T-helper 1 cell treated with Interleukin-12 subunit alpha and Interleukin-12 subunit beta and Interleukin-4 antibody, amounts not matched to agents 30 ng/mL and 1 ng/mL, for 36 hours (primary cell): ENCODE results near the gene PAF1. TPM values are rescaled to one million over a fixed set of nuclear protein-coding genes. Genes with fewer than 3 reads are reported as not detected.

Source experiments
- intact Hi-C: fragments of 100-400 bp; cut with micrococcal nuclease; formaldehyde crosslinking; loops from one replicate; pipeline ENCODE4 v1.15.1; 2024
- total RNA-seq: library from RNA; stranded (reverse); gene quantifications from 2 replicates; pipeline ENCODE4 v1.2.3, GENCODE V29; 2022

The PAF1 gene
- total RNA-seq, 1 donor from 2014 or later = 42.7 TPM

DNA sequence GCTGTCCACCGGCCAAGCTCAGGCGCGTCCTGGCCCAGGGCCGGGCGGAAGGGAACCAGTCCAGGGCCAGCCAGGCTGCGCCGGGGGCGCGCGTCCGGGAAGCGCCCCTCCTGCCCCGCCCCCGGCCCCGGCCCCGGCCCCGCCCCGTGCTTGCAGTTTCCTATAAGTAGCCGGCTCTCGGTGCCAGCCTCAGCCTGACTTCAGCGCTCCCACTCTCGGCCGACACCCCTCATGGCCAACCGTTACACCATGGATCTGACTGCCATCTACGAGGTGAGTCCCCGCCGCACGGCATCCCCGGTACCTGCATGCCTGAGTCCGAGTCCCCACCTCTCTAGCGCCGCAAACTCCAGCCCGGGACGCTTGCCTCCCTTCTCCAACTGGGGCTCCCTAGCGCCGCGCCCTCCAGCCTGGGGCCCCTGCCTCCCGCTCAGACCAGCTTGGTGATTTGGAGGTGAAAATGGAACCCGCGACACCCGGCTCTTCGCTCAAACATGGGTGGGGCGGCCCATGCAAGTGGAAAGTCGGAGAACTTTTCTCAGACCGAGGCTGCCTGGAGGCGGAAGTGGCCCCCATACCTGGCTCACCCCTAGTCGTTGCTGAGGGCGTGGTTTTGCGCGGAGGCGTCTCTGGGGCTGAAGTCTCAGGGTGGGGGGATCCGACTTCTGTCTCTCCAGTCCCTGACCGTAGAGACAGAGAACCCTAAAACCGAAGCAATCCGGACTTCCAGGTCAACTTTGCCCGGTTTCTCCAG is 15.9 kb upstream of the PAF1 start, which contains the start of gene ZFP36:
TSS of gene ZFP36 (plus strand) at position 192 of the 754 bp plus-strand sequence. CDS start at position 250, 58 bp downstream.
- intact Hi-C loops = loop anchor here (1.0 kb wide), 1 partner anchor 66 kb away; no protein-coding TSS in a partner anchor

- intact Hi-C loops = no loop called here
Observed at GRCh38 chr19:39405958-39406655, 15.2 kb upstream of the PAF1 start.

- intact Hi-C loops = no loop called here
Observed at GRCh38 chr19:39405261-39405957, 14.5 kb upstream of the PAF1 start.

GRCh38 chr19:39403331-39404312 is 12.7 kb upstream of the PAF1 start:
- intact Hi-C loops = no loop called here

DNA sequence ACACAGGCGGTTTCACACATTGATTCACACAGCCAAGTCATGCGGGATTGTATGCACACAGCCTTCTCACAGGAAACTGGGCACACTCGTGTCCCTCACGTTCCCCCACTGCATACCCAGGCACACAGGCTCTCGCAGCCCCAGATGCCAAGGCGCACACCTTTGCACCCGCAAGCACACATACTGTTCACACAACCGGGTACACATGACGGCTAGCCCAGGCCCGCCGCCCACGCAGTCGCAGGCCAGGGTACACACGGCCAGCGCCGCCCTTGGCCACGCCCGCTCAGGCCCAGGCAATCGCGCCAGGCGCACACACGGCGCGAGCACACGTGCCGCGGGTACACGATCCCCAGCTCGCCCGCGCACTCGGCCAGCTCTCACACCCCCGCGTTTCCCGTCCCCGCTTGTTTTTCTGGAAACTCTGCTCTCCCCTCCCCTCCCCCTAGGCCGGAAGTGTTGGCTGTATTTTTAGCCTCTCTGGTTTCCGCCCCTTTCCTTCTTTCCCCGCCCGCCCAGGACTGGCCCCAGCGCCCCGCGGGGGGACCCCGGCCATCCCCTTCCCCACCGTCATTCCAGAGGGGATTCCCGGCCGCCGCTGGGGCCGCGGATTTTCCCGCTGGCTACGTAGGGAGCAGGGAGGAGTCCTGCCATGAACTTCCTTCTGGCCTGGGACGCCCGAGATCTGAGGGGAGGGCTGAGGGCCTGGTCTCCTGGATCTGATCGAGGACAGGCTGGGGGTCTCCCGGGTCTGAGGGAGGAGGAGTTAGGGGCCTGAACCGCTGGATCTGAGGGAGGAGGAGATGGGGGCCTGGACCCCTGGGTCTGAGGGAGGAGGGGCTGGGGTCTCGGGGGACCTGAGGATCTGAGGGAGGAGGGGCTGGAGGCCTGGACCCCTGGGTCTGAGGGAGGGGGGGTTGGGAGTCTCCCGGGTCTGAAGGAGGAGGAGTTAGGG is 11.7 kb upstream of the PAF1 start:
- intact Hi-C loops = loop anchor here (1.0 kb wide), 1 partner anchor 11 kb away; the partner anchor contains the start of genes MED29 and PAF1

DNA sequence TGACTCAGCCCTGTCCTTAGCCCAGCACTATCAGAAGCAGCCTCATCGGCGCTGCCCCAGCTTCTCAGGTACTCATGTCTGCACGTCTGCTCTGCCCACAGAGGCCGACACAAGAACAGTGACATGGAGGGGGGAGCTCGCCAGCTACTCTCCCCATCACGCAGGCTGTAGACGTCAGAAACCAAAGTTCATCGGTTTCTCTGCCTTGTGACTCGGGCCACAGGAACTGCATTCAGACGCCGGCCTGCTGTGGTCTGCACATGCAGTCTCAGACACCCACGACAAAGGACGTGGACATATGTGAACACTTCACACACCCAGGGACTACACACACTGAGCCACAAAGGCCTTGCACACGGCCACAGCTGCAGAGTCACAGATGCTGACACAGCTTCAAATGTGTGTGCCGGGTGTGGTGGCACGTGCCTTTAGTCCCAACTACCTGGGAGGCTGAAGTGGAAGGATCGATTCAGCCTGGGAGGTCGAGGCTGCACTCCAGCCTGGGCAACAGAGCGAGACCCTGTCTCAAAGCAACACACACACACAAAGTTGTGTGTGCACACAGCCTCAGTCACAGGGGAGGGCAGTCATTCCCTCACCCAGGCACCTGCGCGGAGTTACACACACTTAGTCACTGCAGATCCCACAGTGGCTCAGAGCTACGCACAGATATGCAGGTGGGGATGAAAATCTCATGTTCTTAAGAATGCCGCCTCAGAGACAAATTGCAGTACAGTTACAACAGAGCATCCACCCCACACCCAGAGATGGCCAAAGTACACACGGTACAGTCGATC is 10.8 kb upstream of the PAF1 start:
- intact Hi-C loops = loop anchor here (1.0 kb wide), 1 partner anchor 10 kb away; the partner anchor contains the start of genes MED29 and PAF1

- intact Hi-C loops = no loop called here
Observed at GRCh38 chr19:39401070-39401548, 10.2 kb upstream of the PAF1 start.

DNA sequence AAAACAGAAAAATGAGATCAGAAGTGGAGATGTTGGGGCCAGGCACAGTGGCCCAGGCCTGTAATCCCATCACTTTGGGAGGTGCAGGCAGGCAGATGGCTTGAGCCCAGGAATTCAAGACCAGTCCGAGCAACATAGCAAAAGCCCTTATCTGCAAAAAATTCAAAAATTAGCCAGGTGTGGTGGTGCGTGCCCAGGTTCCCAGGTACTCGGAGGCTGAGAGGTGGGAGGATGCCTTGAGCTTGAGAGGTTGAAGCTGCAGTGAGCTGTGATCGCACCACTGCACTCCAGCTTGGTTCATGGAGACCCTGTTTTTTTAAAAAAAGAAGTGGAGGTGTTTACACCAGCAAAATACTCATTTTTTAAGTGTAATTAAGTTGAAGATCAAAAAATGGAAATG is 9.2 kb upstream of the PAF1 start:
- intact Hi-C loops = no loop called here

DNA sequence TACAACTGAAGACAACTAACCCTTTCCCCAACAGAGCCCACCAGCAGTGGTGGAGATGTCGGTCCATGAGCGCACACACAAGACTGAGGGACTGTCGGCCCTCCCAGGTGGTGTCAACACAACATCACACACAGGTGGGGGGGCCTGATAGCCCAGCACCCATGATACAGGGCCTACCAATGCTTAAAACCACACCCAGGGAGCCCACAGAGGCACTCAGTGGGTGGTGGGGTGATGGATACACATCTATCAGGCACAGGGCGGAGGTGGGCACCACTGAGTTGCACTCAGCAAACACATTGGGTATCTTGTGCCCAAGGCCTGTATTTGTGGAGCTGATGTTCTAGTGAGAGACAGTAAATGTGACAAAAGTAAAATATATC is 8.8 kb upstream of the PAF1 start:
- intact Hi-C loops = no loop called here

GRCh38 chr19:39398297-39398864 is 7.5 kb upstream of the PAF1 start:
- intact Hi-C loops = no loop called here

DNA sequence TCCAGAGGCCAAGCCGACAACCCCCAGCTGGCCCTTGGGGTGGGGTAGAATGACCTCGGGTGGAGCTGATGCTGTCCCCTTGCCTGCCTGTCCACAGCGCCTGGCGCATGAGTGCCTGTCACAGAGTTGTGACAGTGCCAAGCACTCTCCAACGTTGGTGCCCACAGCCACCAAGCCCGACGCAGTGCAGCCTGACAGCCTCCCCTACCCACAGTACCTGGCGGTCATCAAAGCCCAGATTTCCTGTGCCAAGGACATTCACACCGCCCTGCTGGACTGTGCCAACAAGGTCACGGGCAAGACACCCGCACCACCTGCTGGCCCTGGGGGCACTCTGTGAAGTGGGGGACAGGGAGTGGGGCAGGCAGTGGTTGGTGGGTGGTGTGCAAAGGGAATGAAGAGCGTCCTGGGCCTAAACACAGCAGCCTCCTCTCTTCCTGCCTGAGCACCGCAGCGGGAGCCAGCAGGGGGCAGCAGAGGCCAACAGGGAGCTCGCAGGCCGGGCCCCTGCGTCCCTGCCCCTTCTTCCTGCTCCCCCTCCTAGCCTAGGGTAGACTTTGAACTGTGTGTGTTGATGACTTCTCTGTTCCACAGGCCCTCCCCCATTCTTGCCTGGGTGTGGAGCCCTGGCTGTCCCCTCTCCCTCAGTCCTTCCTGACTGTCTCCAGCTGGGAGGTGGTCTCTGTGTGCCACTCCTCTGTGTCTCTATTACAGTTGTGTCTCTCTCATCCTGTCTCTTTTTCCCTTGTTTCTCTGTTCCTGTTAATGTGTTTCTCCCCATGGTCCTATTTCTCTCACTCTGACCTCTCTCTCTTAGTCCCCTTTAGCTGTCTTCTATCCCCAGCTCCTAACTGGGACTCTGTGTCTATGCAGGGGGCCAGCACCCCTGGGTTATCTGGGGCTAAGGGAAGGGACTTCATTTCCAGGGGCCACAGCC is 6.7 kb upstream of the PAF1 start:
- intact Hi-C loops = loop anchor here (1.0 kb wide), 3 partner anchors 14 to 185 kb away; no protein-coding TSS in a partner anchor

DNA sequence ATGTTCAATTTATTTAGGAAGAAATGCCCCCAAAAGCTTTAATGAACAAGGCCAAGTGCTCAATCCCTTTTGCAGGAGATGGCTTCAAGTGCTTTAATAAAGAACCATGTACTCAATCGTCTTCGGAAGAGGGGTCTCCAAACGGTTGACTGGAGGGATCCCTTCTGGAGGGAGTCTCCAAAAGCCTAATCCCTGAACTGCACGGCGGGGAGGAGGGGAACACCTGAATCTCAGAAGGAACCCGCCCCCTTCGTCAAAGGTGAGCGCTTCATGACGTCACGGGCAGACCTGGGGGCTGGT is 505 bp downstream of the PAF1 start:
- intact Hi-C loops = loop anchor here (2.0 to 5.0 kb wide), 2 partner anchors 90 to 538 kb away; partner anchors contain the start of gene TIMM50

DNA sequence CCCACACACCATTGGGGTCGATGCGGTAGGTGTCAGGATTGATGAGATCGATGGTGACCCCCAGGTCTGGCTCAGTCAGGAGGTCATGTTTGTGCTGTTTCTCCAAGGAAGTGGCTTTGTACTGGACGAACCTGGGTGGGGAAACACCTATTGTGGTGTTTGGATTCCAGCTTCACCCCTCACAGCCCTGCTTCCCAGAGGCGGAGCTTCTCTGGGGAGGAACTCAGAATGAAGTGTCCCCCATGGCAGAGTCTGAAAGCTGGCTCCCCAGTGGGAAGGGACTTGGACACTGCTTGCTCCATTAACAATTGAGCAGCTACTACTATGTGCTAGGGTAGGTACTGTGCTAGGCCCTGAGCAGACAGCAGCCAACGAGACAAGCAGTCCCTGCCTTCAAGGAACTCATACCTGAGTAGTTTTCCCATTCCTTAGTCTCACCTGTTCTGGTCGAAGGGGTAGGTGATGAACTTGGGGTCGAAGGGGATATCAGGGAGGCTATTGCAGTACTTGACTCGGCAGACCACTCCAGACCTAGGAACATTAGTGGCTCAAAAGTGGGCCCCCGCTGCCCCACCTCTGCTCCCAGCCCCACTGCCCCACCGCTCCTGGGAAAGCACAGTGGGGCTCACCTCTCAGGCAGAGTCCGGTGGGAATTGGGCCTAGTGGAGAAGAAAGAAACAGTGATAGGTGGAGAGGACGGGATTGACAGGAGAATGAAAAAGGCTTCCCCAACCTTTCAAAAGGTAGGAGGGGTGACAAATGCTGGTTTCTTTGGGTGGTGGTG is 1.1 kb downstream of the PAF1 start:
- intact Hi-C loops = loop anchor here (2.0 to 5.0 kb wide), 2 partner anchors 91 to 538 kb away; partner anchors contain the start of gene TIMM50

- intact Hi-C loops = no loop called here
Observed at GRCh38 chr19:39388657-39389056, 2.2 kb downstream of the PAF1 start.

- intact Hi-C loops = no loop called here
Observed at GRCh38 chr19:39386557-39386956, 4.3 kb downstream of the PAF1 start.
